Measurements from ENCODE around the gene PRICKLE2.

The PRICKLE2 gene

DNA sequence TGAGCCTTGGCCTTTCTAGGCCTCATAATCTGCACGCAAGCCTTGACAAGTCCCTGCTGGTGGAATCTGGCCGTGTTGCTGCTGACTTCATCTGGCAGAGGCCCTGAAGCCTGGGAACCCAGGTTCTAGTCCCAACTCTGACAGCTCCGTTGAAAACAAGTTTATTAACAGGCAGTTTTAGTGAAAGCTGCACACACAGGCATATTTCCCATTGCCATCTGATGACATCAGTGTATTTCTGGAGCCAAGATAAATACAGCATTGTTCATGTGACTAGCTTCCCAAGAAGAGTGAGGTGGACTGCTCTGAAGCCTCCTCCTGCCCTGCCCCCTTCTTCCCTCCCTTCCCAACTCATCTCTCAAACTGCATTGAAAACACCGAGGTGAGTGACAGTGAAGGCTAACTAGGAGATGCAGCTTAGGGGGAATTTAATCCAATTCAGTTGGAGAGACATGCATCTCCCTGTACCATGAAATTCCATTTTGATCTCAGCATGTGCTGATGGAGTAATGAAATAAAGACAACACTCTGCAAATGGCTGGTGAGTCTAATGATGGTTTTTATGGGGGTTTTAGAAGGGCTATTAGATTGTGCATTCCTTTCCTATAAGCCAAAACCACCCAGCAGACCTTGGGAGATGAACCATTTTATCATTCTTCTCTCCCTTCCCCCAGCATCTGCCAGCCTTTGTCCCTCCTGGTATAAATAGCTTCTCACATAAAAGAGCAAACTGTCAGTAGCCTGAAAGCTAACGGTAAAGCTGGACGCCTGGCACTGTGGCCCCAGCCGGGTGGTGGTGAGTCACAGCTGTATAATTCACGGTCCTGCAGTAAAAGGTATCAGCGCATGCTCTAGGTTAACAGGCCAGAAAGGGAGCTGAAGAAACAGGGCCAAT lies 38.0 kb downstream of the PRICKLE2 start:
- no peak for DNase-seq

DNA sequence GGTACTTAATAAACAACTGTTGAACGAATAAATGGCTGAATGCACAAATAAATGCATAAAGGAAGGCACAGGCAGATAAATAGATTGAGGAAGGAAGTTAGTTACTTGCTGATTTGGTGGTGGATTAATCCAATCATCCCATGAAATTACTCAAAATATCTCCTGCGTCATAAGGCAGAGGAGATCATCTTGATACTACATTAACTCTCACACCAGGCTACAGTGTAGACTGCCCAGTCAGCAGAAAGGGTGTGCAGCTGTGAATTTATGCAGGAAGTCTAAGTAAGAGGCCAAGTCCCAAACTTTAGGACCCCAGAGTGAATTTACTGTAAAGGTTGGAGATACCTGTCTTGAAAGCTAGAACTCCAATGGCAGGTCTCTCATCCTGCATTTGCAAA lies 38.6 kb downstream of the PRICKLE2 start:
- DNase-seq = no peak

DNA sequence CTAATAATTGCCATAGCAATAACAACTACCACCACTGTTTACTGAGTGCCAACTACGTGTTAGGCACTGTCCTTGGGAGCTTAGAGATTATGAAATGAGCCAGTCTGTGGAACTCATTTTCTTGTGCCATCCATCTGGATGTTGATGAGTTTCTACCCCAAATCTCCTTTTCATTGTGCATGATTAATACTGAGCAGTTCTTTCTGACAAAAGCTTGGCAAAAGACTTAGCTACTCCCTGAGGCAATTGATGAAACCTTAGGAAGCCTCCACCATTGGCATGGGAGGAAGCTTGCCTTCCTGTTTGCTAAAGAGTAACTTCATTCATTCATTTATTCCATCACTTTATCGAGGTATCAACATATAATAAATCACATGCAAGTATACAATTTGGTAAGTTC lies 39.8 kb downstream of the PRICKLE2 start:
- DNase-seq = no peak

DNA sequence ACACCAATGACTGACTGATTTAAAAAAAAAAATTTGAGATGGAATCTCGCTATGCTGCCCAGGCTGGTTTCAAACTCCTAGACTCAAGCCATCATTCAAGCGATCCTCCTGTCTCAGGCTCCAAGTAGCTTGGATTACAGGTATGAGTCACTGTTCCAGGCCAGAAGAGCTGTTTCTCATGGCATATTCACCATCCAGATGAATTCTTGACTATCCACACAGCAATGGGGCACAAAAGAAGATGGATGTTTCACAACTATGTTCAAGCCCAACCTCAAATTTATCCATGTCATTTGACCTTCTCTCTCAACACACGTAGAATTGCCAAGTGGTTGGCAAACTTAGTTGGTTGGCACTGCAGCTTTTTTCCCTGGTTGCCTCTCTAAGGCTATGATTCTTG lies 40.6 kb downstream of the PRICKLE2 start:
- DNase-seq = no peak

DNA sequence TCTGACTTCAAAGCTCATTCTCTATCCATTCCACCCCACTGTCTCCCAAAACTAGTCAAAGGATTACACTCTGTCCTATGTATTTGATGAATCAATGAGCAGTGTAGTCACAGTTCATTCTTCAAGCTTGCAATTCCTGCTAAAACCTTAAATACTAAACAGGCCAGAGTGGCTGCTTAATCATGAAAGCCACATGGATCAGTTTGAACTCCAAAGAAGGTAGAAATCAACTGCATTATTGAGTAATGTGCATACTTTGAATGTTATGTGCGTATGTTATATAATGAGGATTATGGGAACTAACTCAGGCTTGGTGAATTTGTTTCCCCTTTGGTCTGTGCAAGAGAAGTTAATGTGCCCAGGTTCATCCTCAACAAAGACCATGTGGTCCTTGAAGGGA lies 45.4 kb downstream of the PRICKLE2 start:
- DNase-seq = no peak

DNA sequence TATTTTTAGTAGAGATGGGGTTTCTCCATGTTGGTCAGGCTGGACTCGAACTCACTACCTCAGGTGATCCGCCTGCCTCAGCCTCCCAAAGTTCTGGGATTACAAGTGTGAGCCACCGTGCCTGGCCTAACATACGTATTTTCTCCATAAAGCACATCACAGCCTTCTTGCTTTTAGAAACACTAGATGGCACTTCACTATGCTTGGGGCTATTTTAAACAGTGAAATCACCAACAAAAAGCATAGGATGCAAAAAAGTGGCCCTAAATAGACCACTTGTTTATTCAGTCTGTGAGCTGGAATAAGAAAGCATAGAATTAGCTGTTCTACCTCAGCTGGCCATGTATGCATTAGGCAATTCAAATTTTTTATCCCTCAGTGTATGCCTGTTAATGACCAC lies 46.0 kb downstream of the PRICKLE2 start:
- DNase-seq = no peak

DNA sequence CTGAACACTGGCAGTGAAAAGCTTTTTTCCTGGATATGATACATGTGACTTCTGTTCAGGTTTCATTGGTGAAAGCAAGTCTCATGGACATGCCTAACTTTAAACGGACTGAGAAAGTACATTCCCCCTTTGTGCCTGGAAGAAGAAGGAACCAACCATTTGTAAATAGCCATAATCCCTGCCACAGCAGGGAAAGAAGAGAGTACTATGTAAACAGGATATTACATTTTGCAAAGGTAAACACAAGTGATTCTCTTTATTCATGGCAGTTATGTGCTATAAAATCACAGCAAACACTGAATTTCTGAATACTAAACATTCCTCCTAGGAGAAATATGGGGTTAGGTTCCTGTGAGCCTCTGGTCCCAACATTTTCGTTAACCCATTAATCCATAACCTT lies 46.8 kb downstream of the PRICKLE2 start:
- no peak for DNase-seq

DNA sequence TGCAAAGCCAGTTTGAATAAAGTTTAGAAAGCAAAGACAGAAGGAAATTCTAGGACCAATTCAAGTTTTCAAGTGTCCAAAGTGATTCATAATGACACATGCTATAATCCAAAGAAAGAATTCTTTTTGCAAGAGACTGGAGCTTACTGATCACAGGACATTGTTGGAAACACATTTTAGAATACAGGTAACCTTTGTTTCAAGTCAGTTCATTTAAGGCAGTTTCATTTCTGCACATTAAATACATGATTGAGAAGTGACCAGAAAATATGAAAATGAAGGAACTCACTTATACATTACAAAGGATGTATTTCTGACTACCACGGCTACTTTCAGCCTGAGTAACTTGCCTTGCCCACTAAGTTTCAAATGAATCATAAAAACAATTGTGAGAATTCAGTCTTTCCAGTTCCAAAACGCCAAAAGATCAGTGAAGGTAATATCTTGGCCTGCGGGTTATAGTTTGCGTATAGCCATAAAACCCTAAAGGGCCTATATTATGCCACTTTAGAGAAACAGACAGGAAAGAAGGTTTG lies 48.7 kb downstream of the PRICKLE2 start:
- DNase-seq = no peak

DNA sequence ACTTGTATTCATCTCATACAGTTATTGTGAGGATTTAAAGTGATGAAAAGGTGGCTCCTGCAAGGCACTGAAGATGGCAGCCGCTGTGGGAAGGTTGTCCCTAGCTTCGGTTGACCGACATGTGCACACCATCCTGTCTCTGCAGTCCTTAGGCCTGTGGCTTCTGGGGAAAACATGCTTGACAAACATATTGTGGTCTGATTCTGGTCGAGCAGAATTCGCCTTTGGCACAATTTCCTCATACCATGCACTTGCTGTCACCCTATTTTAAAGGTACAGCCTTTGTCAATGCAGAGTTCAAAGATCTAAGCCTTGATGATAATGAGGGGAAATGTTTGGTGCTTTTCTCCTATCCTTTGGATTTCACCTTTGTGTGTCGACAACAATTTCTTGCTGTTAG lies 50.9 kb downstream of the PRICKLE2 start:
- DNase-seq = no peak

DNA sequence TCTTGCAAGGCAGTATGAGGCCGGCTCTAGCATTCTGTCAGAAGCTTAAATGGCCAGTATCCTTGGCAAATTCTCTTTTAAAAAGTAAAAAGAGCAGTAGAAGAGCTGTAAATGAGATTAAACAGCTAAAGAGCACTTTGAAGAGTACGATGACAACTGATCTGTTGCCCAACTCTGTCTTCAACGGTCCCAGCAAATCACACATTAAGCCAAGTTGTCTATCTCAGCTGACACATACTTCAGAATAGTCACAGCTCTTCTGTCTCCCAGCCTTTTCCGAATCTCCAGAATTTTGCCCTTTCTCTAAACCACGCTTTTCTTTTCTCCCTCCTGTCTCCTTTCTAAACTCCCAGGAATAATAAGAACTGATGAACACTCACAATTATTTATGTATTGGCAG lies 51.7 kb downstream of the PRICKLE2 start:
- DNase-seq = no peak

DNA sequence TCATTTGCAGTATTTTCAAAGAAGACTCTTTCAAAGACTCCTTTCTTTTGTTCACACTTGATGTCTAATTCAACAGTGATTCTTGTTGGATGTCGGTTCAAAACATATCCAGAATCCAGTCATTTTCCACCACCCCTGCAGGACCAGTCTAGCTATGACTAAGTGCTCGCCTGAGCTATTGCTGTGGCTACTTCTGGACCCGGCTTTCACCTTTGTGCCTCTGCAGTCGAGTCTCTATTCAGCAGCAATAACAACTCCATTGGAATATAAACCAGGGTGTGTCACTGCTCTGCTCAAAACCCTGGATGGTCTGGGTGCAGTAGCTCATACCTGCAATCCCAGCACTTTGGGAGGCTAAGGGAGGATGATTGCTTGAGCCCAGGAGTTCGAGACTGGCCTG lies 55.0 kb downstream of the PRICKLE2 start:
- no peak for DNase-seq

DNA sequence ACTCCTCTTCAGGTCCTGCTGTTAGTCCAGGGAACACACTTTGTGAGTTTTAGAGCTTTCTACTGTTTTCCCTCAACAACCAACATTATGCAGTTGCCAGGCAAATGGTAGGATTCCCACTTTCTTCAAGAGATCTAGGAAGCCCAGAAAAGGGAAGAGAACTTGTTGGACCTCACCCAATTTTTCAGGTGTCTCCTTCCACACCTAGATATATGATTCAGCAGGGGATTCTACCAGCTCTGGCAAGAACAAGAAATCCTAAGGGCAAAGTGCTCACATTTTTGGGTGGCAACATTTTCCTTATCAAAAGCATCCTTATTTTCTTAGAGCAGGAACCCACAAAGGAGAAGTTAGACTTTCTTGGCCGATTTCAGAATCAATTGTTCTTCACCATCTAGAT lies 57.4 kb downstream of the PRICKLE2 start:
- no peak for DNase-seq

DNA sequence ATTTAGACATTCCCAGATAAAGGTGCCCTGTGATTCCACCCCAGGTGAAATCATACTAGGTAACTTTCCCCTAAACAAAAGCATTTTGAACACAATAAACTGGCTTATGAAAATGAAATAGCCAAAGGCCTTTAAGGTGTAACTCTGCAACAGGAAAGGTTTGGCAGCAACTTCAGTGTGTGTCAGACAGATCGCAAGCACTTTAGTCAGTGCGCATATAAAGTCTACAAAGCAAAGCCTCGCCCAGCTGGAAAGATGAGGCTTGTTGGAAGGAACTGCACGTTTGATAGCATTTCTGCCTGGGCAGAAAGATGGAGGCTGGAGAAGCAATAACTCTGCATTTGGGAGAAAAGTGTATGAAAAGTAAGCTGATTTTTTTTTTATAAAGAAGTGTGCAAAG lies 57.9 kb downstream of the PRICKLE2 start:
- no peak for DNase-seq

DNA sequence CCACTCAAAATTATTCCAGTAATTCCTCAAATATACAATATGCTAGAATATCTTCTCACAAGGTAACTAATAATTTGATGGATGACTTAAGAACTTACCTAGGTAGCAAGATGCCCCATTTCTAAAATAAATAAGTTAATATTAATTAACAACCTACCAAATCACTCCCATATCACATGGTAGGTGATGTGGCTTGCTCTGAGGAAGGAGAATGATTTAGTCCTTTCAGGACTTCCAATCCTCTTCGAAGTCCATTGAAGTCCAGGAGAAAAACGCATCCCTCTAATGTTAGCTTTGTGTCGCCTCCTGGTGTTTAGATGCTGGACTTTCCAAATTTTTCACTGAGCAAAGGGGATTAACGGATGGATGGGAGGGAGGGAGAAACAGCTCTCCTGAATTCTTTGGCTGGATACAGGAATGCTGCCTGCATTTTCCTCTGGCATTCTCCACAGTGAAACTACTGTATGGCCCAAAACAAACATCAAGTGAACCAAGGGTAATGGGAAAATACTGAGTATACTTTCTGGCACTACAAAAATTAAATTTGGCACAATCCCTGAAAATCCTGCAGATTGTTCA lies 58.6 kb downstream of the PRICKLE2 start:
- DNase-seq = no peak

DNA sequence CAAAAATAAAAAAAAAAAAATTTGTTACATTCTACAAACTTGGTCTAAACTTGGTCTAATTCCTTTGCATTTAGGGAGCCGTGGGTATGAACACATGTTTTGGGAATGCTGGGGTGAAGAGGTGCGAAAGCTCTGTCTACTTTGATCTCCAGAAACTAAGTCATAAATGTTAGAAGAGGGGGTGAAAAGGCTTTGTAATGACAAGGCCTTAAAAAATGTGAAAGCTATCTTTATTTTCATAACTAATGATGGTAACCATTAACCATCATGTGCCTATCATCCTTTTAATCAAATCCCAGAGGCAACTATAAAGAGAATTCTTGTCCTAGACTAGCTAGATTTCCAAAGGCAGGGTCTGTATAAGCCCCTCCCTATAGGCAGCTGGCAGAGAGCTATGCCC lies 60.9 kb downstream of the PRICKLE2 start:
- DNase-seq = no peak

DNA sequence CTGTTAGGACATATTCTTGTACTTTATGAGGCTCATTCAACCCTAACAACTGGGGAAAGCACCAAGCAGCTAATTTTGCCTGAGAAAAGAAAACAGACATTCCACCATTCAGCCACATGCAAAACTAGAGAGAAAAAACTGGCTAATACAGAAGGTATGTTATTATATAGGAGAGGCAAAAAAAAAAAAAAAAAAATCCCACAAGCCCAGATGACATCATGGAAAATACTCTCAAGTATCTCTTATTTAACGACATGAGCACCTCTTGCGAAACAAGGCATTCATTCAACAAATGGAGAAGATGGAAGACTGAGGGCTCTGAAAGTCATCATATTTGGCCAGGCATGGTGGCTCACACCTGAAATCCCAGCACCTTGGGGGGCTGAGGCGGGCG lies 61.5 kb downstream of the PRICKLE2 start:
- no peak for DNase-seq

DNA sequence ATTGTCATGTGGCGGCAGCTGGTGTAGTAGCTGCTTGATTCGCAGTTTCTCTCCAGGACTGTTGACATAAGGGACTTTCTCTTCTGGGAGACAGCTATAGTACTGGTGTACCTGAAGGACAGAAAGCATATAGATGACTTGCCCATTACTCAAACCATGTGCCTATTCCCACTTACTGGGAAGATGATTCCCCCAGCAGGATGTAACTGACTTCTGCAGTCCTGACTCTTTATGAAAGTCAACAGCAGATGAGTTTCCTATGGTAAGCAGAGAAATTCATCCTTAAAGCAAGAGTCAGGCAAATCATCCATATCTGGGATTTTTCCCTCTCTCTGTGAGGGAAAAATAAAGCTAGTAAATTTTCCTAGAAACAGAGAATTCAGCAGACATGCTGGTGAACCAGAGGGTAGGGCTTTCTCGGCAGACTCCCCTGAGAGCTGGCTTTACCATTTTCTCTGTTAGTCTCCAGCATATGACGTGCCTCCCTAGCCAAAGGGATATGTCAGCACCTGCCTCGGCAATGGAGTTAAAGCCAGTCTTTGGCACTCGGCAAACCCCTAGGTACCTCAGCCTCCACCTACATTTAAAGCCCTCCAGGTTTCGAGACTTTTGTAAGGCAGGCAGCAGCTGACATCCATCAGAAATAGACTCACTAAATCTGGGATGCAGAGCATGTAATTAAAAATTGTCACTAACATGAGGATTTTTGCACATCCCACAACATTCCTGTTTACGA lies 62.1 kb downstream of the PRICKLE2 start:
- no peak for DNase-seq

DNA sequence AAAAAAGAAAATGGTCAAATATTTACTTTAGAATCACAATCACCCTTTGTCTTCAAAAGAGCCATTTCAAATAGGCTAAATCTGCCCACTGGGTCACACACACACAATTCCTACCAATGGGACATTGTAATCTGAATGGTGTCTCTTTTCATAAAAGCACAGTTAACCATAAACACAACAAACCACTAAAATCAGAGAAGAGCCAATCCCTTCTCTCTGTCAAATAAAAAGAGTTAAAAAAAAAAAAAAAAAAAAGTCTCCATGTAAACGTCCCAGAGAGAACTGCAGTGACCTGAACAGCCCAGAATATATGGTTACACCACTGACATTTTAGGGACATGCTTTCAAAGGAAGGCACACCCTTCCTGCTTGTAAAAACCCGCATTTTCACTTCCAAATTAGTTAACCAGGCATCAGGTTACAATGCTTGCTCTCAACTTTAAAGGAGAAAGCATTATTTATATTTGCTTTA lies 63.7 kb downstream of the PRICKLE2 start:
- DNase-seq = no peak

DNA sequence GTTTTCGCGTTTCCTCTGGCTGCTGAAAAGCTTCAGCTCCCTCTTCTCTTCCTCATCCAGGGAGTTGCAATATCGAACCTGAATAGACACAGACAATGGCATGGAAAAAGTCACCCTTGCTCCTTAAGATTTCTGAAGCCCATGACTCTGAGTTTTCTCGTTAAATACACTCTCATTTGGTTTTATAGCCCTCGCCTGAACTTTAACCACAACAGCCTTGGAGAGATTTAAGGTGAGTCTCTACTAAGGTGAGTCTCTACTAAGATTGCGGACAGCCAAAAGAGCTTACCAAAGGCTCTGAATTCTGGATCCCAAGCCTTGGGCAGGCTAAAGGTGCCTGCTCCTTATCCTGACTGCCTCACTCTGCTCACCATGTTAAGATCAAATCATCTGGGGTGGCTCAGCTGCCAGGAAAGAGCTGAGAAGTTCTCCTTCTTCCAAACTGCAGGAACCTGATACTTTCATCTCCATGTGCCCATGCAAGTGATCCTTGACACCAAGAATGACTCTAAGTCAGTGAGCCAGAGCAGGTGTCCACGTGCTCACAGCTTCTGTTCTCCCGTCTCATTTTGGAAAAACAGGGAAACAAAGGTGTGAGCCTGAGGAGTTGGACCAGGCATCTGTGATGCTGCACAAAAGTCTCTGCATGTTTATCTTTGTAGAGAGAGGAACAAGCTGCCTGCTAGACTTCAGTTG lies 65.1 kb downstream of the PRICKLE2 start:
- no peak for DNase-seq

DNA sequence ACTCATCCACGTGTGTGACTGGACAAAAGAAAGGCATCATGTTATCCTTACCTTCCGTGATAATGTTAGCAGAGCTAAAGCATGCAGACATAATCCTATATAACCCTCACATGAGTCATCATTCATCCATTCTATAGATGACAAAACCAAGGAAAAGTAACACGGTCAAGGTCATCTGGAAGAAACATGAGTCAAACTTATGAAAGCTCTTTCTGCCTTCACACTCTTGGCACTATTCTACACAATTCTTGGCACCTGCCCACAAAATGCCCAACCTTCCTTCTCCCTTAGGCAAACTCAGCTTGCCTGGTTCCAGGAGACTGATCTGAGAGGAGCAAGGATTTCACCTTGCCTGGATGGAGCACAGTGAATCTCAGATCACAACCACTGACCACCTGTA lies 66.9 kb downstream of the PRICKLE2 start:
- no peak for DNase-seq

DNA sequence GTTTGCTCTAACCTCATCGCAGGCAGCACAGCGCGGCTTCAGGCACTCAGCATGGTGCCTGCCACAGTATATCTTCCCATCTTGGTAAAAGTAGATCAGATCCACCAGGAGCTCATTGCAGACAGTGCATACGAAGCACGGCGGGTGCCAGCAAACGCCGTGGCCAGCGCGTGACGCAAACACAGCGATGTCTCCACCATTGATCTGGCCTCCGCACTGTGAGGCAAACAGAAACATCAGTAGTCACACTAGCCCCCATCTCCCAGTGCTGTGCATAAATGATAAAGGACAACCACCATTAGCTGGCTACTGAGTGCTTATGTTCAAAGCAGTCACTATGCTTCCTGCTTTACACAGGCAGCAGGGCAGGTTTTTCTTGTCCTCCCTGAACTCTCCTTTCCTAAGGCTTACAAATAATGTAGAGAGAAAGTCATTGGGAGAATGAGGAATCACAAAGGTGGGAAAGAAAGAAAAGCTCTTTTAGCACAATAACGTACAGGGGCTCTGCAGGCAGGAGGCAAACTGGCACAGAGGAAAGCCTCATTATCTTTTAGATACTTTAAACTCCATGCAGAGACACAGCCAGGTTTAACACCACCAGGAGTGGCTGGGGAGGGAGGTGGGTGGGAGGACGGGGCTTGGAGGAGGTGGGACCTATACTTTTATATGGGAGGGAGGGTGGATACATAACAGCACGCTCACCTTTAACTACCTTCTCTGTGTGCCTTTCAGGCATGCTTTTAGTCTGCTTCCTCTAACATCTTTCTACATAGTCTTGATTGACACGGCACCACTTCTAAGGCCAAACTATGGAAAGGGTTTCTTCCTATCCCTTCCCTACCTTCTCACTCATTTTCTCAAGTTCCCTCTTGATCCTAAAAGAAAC lies 67.9 kb downstream of the PRICKLE2 start:
- DNase-seq = no peak

DNA sequence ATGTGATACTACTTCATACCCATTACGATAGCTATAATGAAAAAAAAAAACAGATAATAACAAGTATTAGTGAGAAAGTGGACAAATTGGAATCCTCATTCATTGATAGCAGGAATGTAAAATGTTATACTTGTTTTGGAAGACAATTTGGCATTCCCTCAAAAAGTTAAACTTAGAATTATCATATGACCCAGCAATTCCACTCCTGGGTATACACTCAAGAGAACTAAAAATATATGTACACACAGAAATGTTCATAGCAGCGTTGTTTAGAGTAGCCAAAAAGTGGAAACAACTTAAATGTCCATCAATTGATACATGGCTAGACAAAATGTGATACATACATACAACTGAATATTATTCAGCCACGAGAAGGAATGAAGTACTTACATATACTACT lies 69.9 kb downstream of the PRICKLE2 start:
- DNase-seq = no peak
